NCI-H128 (cell line): ENCODE data around the gene SHISA7.

Source experiments
- DNase-seq: peaks from one replicate; lab custom pipeline; 2025; ENCODE audit not compliant: unreplicated experiment; lab: John Stamatoyannopoulos, UW

The SHISA7 gene

GRCh38 chr19:55464039-55464661 is 21.1 kb upstream of the SHISA7 start:
- DNase-seq = no peak

- DNase-seq = no peak
These were observed 20.5 kb upstream of the SHISA7 start for GRCh38 chr19:55463583-55464031.

- no peak for DNase-seq
These were observed 19.6 kb upstream of the SHISA7 start for GRCh38 chr19:55462722-55463121.

GRCh38 chr19:55461974-55462626 is 19.0 kb upstream of the SHISA7 start:
- DNase-seq = no peak

- DNase-seq = peak; percentile 99
These were observed 18.3 kb upstream of the SHISA7 start, which contains the start of gene ISOC2 for GRCh38 chr19:55461259-55461973. TSS of gene ISOC2 (minus strand) at chr19:55461642. CDS start at chr19:55456486, 5,156 bp downstream.

GRCh38 chr19:55460670-55461258 is 17.7 kb upstream of the SHISA7 start:
- no peak for DNase-seq

- DNase-seq = no peak
These were observed 17.0 kb upstream of the SHISA7 start for GRCh38 chr19:55459950-55460657.

- no peak for DNase-seq
These were observed 16.4 kb upstream of the SHISA7 start for GRCh38 chr19:55459551-55459949.

GRCh38 chr19:55457683-55458457 is 14.8 kb upstream of the SHISA7 start:
- no peak for DNase-seq

GRCh38 chr19:55456347-55456746 is 13.2 kb upstream of the SHISA7 start:
- no peak for DNase-seq

- DNase-seq = no peak
These were observed 12.6 kb upstream of the SHISA7 start for GRCh38 chr19:55455576-55456235.

- DNase-seq = no peak
These were observed 11.7 kb upstream of the SHISA7 start for GRCh38 chr19:55454787-55455243.

- DNase-seq = no peak
These were observed 10.6 kb upstream of the SHISA7 start for GRCh38 chr19:55453511-55454260.

GRCh38 chr19:55452749-55453346 is 9.7 kb upstream of the SHISA7 start:
- DNase-seq = peak; percentile 74

- no peak for DNase-seq
These were observed 9.1 kb upstream of the SHISA7 start for GRCh38 chr19:55451965-55452748.

- DNase-seq = no peak
These were observed 8.3 kb upstream of the SHISA7 start for GRCh38 chr19:55451163-55451964.

GRCh38 chr19:55449469-55449868 is 6.4 kb upstream of the SHISA7 start:
- no peak for DNase-seq
